ENCODE results near the gene FCHSD2. TPM values are rescaled to one million over a fixed set of nuclear protein-coding genes. Genes with fewer than 3 reads are reported as not detected.

The FCHSD2 gene
- total and polyA plus RNA-seq, 9 of the 15 experiments (the other 6 are each of a cell fraction or from before 2014, with no cell fraction given) = 1.8 to 14.7 (median 6.4) TPM

- TF ChIP-seq NFIX (CRISPR knock-in tag; IDR thresholded peaks at IDR 0.05; ENCODE audit: low read depth) = no peak
- no peak for TF ChIP-seq L3MBTL2 (IDR thresholded peaks at IDR 0.05)
- no peak for TF ChIP-seq SMC3 (conservative IDR thresholded peaks at IDR 0.05; ENCODE audit: insufficient read depth, low read depth, low read length)
- TF ChIP-seq, protein P1, sequence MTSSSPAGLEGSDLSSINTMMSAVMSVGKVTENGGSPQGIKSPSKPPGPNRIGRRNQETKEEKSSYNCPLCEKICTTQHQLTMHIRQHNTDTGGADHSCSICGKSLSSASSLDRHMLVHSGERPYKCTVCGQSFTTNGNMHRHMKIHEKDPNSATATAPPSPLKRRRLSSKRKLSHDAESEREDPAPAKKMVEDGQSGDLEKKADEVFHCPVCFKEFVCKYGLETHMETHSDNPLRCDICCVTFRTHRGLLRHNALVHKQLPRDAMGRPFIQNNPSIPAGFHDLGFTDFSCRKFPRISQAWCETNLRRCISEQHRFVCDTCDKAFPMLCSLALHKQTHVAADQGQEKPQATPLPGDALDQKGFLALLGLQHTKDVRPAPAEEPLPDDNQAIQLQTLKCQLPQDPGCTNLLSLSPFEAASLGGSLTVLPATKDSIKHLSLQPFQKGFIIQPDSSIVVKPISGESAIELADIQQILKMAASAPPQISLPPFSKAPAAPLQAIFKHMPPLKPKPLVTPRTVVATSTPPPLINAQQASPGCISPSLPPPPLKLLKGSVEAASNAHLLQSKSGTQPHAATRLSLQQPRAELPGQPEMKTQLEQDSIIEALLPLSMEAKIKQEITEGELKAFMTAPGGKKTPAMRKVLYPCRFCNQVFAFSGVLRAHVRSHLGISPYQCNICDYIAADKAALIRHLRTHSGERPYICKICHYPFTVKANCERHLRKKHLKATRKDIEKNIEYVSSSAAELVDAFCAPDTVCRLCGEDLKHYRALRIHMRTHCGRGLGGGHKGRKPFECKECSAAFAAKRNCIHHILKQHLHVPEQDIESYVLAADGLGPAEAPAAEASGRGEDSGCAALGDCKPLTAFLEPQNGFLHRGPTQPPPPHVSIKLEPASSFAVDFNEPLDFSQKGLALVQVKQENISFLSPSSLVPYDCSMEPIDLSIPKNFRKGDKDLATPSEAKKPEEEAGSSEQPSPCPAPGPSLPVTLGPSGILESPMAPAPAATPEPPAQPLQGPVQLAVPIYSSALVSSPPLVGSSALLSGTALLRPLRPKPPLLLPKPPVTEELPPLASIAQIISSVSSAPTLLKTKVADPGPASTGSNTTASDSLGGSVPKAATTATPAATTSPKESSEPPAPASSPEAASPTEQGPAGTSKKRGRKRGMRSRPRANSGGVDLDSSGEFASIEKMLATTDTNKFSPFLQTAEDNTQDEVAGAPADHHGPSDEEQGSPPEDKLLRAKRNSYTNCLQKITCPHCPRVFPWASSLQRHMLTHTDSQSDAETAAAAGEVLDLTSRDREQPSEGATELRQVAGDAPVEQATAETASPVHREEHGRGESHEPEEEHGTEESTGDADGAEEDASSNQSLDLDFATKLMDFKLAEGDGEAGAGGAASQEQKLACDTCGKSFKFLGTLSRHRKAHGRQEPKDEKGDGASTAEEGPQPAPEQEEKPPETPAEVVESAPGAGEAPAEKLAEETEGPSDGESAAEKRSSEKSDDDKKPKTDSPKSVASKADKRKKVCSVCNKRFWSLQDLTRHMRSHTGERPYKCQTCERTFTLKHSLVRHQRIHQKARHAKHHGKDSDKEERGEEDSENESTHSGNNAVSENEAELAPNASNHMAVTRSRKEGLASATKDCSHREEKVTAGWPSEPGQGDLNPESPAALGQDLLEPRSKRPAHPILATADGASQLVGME (CRISPR knock-in tag; IDR thresholded peaks at IDR 0.05) = no peak
- TF ChIP-seq SPI1 (IDR thresholded peaks at IDR 0.05; ENCODE audit: borderline replicate concordance, low read depth, low read length) = no peak
These were observed 139.9 kb downstream of the FCHSD2 start (continued) for GRCh38 chr11:73002214-73002613.

DNA sequence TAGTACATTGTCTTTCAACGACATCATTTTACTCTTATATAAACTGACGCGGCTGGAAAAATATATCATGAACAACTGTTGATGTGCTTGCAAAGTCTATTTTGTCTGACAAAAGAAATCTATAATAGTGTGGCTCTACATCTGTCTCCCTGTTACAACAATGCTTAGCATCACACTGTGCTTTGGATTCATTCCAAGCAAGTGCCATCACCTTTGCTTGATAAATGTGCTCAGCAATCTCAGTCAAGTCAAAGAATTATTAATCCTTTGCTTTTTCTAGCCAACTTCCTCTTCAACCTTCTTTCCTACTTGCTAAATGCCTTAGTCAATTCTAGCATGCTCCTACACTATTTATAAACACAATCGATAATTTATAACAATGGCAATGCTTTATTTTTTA lies 140.5 kb downstream of the FCHSD2 start:
- DNase-seq (ENCODE audit: extremely low read depth in 1 of 4, low spot score in 3 of 4) (no peak), ATAC-seq (no peak), FAIRE-seq (no peak)
- Histone ChIP-seq H3K27me3 (ENCODE audit: control insufficient read depth in 2 of 2, insufficient read depth in 2 of 2, low read length in 2 of 2) (no peaks in the 10 kb centered on the region), H3K9me3 (replicated peaks; ENCODE audit: control insufficient read depth, insufficient read depth, low read depth, low read length) (no peaks in the 10 kb centered on the region), H3K79me2 (ENCODE audit: control insufficient read depth, insufficient read depth, low read length) (no peaks in the 10 kb centered on the region), H3K4me2 (ENCODE audit: insufficient read depth, low read length) (no peak overlapping the region), H4K20me1 (replicated peaks; ENCODE audit: control insufficient read depth, insufficient read depth, low read length) (no peaks in the 10 kb centered on the region), H3K4me3 (no peak overlapping the region), H3K27ac (ENCODE audit: extremely low read depth, low read depth, low read length) (no peak overlapping the region), H3K9me1 (ENCODE audit: control insufficient read depth, insufficient read depth, low read length) (no peaks in the 10 kb centered on the region), H3K4me1 (replicated peaks in 1 of 2; ENCODE audit: control insufficient read depth in 2 of 2, insufficient read depth in 2 of 2, low read length in 2 of 2) (no peaks in the 10 kb centered on the region), H3K9ac (ENCODE audit: insufficient read depth in 1 of 2, low read depth in 2 of 2, low read length in 2 of 2) (no peak overlapping the region), H3K36me3 (ENCODE audit: control insufficient read depth, insufficient read depth, low read length) (no peaks in the 10 kb centered on the region), H2AFZ (ENCODE audit: low read depth, low read length) (no peak overlapping the region)
- intact Hi-C loops (cut with micrococcal nuclease) (no loop called here), in situ Hi-C loops (cut with MboI) (no loop called here)
- WGBS (ENCODE audit: insufficient coverage, low coverage, missing lambda C conversion rate) = 74% methylated on average over 4 of the region's 4 CpGs
- CTCF ChIA-PET (ENCODE audit: low intra/inter-chr PET ratio) = interaction anchor here (0.6 kb wide), 1 partner anchor 30 kb away, joined by 3 read pairs; no protein-coding TSS in a partner anchor
- POLR2A ChIA-PET = no interaction called here
- BruUV-seq (replicated peaks) = no TSS peak
- TF ChIP-seq, protein P2, sequence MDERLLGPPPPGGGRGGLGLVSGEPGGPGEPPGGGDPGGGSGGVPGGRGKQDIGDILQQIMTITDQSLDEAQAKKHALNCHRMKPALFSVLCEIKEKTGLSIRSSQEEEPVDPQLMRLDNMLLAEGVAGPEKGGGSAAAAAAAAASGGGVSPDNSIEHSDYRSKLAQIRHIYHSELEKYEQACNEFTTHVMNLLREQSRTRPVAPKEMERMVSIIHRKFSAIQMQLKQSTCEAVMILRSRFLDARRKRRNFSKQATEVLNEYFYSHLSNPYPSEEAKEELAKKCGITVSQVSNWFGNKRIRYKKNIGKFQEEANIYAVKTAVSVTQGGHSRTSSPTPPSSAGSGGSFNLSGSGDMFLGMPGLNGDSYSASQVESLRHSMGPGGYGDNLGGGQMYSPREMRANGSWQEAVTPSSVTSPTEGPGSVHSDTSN (CRISPR knock-in tag; IDR thresholded peaks at IDR 0.05; ENCODE audit: low read depth) = no peak
- TF ChIP-seq, protein P2 (tag; conservative IDR thresholded peaks at IDR 0.05; ENCODE audit: low read depth) = peak; percentile 85
- TF ChIP-seq MEIS2 (IDR thresholded peaks at IDR 0.05; ENCODE audit: partially characterized antibody) (peak; percentile 68), KDM2B (CRISPR knock-in tag; IDR thresholded peaks at IDR 0.05) (no peak)

Data from K562 (cell line).